ENCODE data around the gene RFWD3.
"Not testable (repeated sequence)": the region's sequence is repeated elsewhere in the genome, so short reads cannot be mapped to it uniquely, and the experiment has no call there.

RFWD3 gene

GRCh38 chr16:74666425-74667254 lies at the start of gene RFWD3:
Gene RFWD3 (minus strand): TSS chr16:74666877. CDS start chr16:74661449, 5,428 bp downstream.
- DNase-seq (ENCODE audit: low read depth in 3 of 3) = peak; percentile 80 to 94 (median 90)

- no peak for DNase-seq (ENCODE audit: low read depth in 3 of 3)
These were observed 49.7 kb upstream of the RFWD3 start for GRCh38 chr16:74716355-74716754.

GRCh38 chr16:74713876-74714275 lies 47.2 kb upstream of the RFWD3 start:
- DNase-seq (ENCODE audit: low read depth in 3 of 3) = no peak

DNA sequence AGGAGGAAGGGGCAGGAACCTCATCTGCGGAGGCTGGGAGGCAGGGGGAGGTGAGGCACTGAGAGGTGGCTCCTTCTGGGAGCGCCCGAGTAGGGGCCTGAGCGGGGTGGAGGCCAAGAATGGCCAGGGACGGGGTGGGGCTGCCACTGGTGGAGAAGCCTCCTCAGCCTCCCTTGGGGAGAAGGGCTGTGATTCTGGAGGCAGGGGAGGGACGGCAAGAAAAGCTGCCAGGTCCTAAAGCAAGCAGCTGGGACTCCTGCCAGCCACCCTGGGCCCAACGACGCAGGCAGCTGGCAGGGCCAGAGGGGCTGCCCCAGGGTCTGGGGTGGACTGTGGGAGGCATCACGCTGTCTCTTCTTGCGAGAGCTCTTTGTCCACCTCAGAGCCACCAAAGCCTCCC lies 46.6 kb upstream of the RFWD3 start:
- no peak for DNase-seq (ENCODE audit: low read depth in 3 of 3)

GRCh38 chr16:74711938-74712337 lies 45.3 kb upstream of the RFWD3 start:
- DNase-seq (ENCODE audit: low read depth in 3 of 3) = no peak

- no peak for DNase-seq (ENCODE audit: low read depth in 3 of 3)
These were observed 43.7 kb upstream of the RFWD3 start for GRCh38 chr16:74710401-74710800.

- peak; percentile 61 to 71 (median 68) for DNase-seq (ENCODE audit: low read depth in 3 of 3)
These were observed 42.8 kb upstream of the RFWD3 start for GRCh38 chr16:74709441-74709877.

- DNase-seq (ENCODE audit: low read depth in 3 of 3) = peak; percentile 39 to 45 (median 41)
These were observed 34.0 kb upstream of the RFWD3 start, which contains the start of gene MLKL for GRCh38 chr16:74700438-74701225. Gene MLKL (minus strand): TSS chr16:74700862. CDS start chr16:74695757, 5,105 bp downstream.

GRCh38 chr16:74700116-74700437 lies 33.4 kb upstream of the RFWD3 start:
- peak in 1 of 3 experiments; percentile 5 for DNase-seq (ENCODE audit: low read depth in 3 of 3)

DNA sequence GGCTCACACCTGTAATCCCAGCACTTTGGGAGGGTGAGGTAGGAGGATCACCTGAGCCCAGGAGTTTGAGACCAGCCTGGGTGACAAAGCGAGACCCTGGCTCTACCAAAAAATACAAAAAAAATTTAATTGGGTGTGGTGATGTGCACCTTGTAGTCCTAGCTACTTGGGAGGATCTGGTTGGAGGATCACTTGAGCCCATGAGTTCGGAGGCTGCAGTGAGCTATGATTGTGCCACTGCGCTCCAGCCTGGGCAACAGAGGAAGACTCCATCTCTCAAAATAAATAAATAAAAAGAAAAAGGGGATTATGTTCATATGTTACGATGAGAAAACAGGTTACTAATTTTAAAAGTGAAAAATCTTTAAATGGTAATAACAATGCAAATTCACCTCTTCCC lies 33.0 kb upstream of the RFWD3 start:
- no peak for DNase-seq (ENCODE audit: low read depth in 3 of 3)

DNA sequence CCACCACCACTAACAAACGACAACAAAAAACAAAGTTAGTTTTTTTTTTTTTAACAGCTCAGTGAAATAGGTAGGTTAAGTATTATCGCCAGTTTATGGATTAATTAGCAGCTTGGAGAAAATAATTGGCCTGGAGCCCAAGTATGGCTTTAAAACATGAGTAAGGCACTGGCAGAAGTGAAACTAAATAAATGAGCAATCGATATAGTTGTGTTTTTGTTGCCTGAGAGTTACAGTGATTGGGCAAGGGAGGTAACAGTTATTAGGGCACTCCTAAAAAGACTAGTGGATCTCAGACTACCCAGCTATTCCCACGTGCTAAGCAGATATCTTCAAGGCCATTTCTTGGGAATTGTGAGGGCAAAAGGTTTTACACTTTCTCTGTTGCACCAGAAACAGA lies 31.5 kb upstream of the RFWD3 start:
- DNase-seq (ENCODE audit: low read depth in 3 of 3) = no peak

DNA sequence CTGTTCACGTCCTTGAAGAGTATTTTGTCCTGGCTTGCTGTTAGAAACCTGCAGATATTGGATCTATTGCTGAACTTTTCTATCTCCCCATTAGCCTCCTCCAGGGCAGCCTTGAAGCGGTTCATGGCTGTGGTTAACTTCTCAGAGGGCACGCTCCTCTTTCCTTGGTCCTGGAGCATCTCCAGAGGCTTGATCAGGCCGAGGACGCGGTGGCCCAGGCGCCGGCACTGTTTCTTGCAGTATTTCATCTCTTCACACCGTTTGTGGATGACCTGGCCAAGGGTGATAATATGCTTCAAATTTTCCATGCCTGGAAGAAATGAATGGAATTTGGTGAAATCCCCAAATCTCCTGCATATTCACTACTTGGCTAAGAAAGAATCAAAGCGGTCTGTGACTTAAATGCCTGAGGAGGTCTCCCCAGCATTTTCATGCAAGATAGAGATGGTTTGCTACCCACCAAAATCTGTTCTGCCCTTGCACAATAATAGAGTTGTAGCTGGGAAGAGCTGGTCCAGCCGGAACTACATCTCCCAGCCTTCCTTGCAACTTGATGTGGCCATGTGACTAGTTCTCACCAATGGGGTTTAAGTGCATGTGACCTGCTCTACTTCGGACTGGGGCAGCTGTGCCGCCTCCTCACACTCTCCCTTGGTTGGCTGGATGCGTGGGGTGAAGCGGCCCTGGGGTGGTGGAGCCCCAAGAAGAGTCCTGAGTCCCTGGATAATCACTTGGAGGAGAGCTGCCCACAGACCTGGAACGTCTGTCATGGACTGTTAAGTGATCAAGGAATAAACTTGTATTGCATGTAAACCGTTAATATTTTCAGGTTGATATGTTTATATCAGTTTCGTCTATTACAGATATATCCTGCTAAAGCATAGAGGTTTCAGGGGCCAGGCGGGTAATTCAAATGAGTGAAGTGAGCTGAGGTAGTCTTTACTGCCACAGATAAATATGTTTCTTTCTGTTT lies 29.1 kb upstream of the RFWD3 start:
- peak in 1 of 3 experiments; percentile 17 for DNase-seq (ENCODE audit: low read depth in 3 of 3)

DNA sequence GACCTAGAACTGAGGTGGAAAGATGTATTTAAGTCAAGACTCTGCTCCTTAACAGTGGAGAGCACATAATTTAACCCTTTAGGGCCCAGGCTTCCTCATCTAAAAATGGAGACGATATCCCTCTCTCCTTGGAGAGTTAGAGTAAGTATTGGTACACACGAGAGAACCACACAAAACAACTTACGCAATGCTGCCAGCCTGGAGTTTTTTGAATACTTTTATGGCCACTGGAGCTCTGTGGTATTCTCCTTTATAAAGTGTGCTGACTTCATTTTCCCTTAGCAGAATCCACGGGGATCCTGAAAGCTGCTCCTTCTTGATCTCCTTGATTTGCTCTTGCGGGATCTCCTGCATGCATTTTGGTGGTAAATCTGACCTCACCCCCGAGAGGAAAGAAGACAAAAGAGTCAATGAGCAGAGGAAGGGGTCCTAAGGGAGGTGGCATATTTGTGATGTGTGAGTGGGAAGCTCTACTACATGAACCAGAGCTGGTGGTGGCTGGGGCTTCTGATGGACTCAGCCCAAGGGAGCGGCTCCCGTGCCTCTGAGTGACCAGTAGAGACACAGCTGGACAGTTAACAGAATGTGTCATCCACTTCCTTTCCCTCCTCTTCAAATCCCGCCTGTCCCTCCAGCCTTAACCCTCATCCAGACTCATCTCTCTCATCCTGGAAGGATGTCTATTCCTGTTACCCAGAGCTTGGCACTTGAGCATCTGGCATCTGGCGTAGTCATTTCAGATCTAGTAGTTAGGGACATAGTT lies 24.6 kb upstream of the RFWD3 start:
- no peak for DNase-seq (ENCODE audit: low read depth in 3 of 3)

DNA sequence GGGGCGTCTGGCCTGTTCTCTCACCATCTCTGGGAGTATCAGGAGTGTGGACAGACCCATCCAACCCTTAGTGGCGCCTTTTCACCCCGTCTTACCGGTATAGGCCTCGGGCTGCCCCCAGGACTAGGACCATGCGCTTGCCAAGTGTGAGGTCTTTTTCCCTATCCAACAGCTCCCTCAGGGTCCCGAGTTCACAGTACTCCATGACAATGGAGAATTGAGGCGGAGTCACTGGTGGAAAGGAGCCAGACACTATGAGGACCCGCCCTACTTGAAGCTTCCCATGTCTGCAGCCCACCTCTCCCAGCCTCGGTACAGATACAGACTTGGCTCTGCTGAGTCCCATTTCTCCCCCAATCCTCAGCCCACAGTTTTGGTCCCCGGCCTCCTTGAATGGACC lies 15.9 kb upstream of the RFWD3 start:
- no peak for DNase-seq (ENCODE audit: low read depth in 3 of 3)

DNA sequence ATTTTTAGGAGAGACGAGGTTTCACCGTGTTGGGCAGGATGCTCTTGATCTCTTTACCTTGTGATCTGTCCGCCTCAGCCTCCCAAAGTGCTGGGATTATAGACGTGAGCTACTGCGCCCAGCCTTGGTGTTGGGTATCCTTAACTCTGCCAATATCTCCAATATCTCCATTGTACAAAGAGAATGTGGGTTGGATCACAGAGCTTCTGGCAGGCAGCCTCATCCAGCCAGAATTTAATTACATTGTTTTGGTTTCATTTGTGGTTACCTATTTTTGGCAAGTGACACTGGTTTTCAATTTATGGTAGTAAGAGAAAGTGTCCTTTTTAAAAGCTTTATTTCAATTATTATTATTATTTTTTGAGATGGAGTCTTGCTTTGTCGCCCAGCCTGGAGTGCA lies 14.0 kb upstream of the RFWD3 start:
- DNase-seq (ENCODE audit: low read depth in 3 of 3) = no peak

DNA sequence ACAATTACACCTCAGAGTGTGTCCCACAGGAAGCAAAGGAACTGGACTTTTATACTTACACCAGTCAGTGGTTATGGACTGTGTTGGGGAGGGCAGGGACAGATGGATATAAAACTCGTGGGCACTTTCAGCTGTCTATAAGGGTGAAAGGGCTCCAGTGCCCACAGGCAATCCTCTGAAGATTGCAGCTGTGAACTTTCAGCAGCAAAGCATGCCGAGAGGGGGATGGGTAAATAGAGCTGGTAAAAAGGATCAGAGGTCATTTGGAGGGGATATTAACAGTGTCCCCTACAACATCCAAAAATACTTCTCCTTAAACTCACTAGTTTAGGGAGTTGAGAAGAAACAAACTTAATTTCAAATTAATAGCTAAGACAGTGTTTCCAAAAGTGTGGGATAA lies 13.3 kb upstream of the RFWD3 start:
- no peak for DNase-seq (ENCODE audit: low read depth in 3 of 3)

DNA sequence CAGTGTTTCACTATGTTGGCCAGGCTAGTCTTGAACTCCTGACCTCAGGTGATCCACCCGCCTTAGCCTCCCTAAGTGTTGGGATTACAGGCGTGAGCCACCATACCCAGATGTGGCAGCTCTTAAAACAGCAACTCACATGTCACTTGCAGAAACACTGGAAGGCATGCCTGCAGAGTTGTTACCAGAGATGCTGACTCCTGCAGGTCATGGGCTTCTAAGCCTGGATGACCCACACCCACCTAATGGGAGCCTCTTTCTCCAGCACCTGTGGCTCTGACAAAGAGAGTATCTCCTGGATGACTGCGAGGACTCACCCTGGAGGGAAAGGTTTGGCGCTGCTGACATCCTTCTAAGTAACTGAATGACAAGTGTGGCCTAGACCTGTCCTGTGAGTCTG lies 11.2 kb upstream of the RFWD3 start:
- DNase-seq (ENCODE audit: low read depth in 3 of 3) = no peak

GRCh38 chr16:74673876-74674275 lies 7.2 kb upstream of the RFWD3 start:
- DNase-seq (ENCODE audit: low read depth in 3 of 3) = no peak

GRCh38 chr16:74668877-74669276 lies 2.2 kb upstream of the RFWD3 start:
- DNase-seq (ENCODE audit: low read depth in 3 of 3) = not testable (repeated sequence)

- DNase-seq (ENCODE audit: low read depth in 3 of 3) = no peak
These were observed 601 bp upstream of the RFWD3 start for GRCh38 chr16:74667255-74667700.

- DNase-seq (ENCODE audit: low read depth in 3 of 3) = no peak
These were observed 661 bp downstream of the RFWD3 start for GRCh38 chr16:74666010-74666421.
